ENCODE data around the gene ZNF282. TPM values are rescaled to one million over a fixed set of nuclear protein-coding genes. Genes with fewer than 3 reads are reported as not detected.

Gene ZNF282
- total RNA-seq, 4 donors from 2014 or later, result 16.8 to 24.1 (median 23.0) TPM

GRCh38 chr7:149217570-149217969 is 22.2 kb downstream of the ZNF282 start:
- no peaks in the 10 kb centered on the region for H3K4me1 ChIP-seq
- no peak overlapping the region for H3K4me3 ChIP-seq
- intact Hi-C loops (cut with DNase I; ENCODE audit: low total_unique reads) (no loop called here), in situ Hi-C loops (cut with MboI; ENCODE audit: low sequenced_read_pairs in 4 of 4) (no loop called here)
- DNase-seq (no peak), ATAC-seq (no peak)
- H3K27ac ChIP-seq, result no peak overlapping the region
- TF ChIP-seq POLR2A (IDR thresholded peaks at IDR 0.05), result no peak
- no peak for TF ChIP-seq CTCF (IDR thresholded peaks at IDR 0.05 in 4 of 5, conservative IDR thresholded peaks at IDR 0.05 in 1 of 5)
- no peaks in the 10 kb centered on the region for H3K27me3 ChIP-seq
- H3K9me3 ChIP-seq, result no peaks in the 10 kb centered on the region
- peaks cover 0 to 93% of the 10 kb centered on the region in 2 donors for H3K36me3 ChIP-seq

- intact Hi-C loops (cut with DNase I; ENCODE audit: low total_unique reads) (no loop called here), in situ Hi-C loops (cut with MboI; ENCODE audit: low sequenced_read_pairs in 4 of 4) (no loop called here)
- Histone ChIP-seq H3K4me3 (no peak overlapping the region), H3K9me3 (no peaks in the 10 kb centered on the region), H3K27ac (no peak overlapping the region), H3K36me3 (peaks cover 0 to 90% of the 10 kb centered on the region in 2 donors), H3K27me3 (no peaks in the 10 kb centered on the region), H3K4me1 (no peaks in the 10 kb centered on the region)
- TF ChIP-seq POLR2A (IDR thresholded peaks at IDR 0.05), result no peak
- TF ChIP-seq CTCF (IDR thresholded peaks at IDR 0.05 in 4 of 5, conservative IDR thresholded peaks at IDR 0.05 in 1 of 5), result no peak
- DNase-seq (no peak), ATAC-seq (no peak)
Observed at GRCh38 chr7:149218469-149219420, 23.4 kb downstream of the ZNF282 start.

- Histone ChIP-seq H3K4me1 (no peaks in the 10 kb centered on the region), H3K4me3 (no peak overlapping the region), H3K9me3 (no peaks in the 10 kb centered on the region), H3K27ac (no peak overlapping the region), H3K27me3 (no peaks in the 10 kb centered on the region), H3K36me3 (peaks cover 0 to 83% of the 10 kb centered on the region in 2 donors)
- DNase-seq (no peak), ATAC-seq (no peak)
- in situ Hi-C loops (cut with MboI; ENCODE audit: low sequenced_read_pairs in 4 of 4) (no loop called here), intact Hi-C loops (cut with DNase I; ENCODE audit: low total_unique reads) (no loop called here)
- TF ChIP-seq POLR2A (IDR thresholded peaks at IDR 0.05), result no peak
- no peak for TF ChIP-seq CTCF (IDR thresholded peaks at IDR 0.05 in 4 of 5, conservative IDR thresholded peaks at IDR 0.05 in 1 of 5)
Observed at GRCh38 chr7:149220534-149220933, 25.2 kb downstream of the ZNF282 start.

- intact Hi-C loops (cut with DNase I; ENCODE audit: low total_unique reads), result no loop called here
Observed at GRCh38 chr7:149223176-149223575, 27.8 kb downstream of the ZNF282 start.

More at GRCh38 chr7:149223176-149223575, 27.8 kb downstream of the ZNF282 start:
- ATAC-seq (no peak), DNase-seq (no peak)
- Histone ChIP-seq H3K27ac (no peak overlapping the region), H3K9me3 (no peaks in the 10 kb centered on the region), H3K27me3 (no peaks in the 10 kb centered on the region), H3K4me1 (no peaks in the 10 kb centered on the region), H3K36me3 (peaks cover 0 to 68% of the 10 kb centered on the region in 2 donors), H3K4me3 (no peak overlapping the region)
- TF ChIP-seq CTCF (IDR thresholded peaks at IDR 0.05 in 4 of 5, conservative IDR thresholded peaks at IDR 0.05 in 1 of 5) (no peak), POLR2A (IDR thresholded peaks at IDR 0.05) (no peak)
- in situ Hi-C loops (cut with MboI; ENCODE audit: low sequenced_read_pairs in 4 of 4), result no loop called here

Measured in gastrocnemius medialis (tissue), 4 donors.